ENCODE measurements around the gene SETMAR. TPM values are rescaled to one million over a fixed set of nuclear protein-coding genes. Genes with fewer than 3 reads are reported as not detected.

The SETMAR gene
- total RNA-seq, 1 donor from 2014 or later: 11.9 TPM

DNA sequence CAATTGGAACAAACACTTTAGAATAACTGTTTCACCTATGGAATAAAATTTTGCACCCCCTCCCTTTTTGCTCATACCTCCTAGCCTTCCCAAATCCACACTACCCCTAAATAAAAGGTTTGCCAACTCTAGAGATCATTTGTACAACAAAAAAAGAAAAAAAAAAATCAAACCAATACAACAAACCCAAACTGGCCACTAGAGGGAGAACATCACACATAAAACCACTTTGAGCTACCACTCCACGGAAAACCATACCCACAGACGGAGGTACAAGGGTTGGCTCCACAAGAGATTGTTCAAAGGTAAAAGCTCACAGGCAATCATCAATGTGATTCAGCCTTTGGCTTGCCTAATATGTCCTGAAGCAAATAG, 47.6 kb downstream of the SETMAR start:
- intact Hi-C loops (cut with micrococcal nuclease): loop anchor here (1.0 to 5.0 kb wide), 8 partner anchors 57 to 772 kb away; partner anchors contain the start of genes ARL8B and ITPR1

DNA sequence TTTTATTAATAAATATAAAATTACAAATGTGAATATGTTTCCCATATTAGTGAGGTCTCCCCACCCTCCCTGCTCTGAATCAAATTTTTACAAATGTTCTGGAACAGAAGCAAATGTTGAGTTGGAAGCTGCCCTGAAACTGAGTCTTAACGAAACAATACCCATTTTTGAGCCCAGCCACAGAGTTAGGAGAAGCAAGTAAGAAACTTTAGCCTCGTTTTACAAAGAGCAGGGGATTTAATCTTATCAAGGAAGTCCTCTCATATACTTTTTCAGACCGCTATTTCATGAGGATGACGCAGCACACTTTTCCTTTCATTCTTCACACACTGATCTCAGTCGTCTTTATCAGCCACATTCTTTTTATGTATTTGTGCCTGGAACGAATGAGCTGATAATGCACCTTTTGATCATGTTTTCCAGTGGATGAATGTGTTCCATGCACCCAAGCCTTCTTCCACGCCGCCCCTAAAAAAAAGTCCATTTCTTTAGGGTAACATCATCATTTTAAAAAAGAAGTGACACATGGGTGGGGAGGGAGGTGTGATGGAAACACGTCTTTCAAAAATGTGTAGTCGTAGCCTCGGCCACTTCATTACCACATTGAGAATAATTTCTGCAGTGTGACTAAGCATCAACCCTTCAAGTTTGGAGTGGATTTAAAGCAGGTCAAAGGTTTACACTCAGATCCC, 48.1 kb downstream of the SETMAR start:
- intact Hi-C loops (cut with micrococcal nuclease): loop anchor here (1.0 to 5.0 kb wide), 8 partner anchors 56 to 771 kb away; partner anchors contain the start of genes ARL8B and ITPR1

DNA sequence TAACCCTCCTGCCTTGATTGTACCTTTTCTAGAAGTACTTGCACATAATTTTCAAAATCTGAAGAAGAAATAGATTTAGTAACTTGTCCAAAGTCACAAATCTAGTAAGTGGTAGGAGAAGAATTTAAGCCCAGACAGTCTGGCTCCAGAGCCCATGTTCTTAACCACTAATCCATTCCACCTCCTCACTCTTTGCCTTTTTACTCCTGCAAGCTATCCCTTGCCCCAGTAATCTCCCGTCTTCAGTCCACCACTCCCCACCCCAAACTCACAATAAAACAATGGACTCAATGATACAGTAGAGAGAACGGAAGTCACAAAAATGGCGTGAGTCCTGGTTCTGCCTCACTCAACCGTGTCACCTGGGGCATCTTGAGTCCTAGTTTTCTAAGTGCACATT, 48.7 kb downstream of the SETMAR start:
- intact Hi-C loops (cut with micrococcal nuclease): loop anchor here (1.0 to 5.0 kb wide), 8 partner anchors 55 to 770 kb away; partner anchors contain the start of genes ARL8B and ITPR1

DNA sequence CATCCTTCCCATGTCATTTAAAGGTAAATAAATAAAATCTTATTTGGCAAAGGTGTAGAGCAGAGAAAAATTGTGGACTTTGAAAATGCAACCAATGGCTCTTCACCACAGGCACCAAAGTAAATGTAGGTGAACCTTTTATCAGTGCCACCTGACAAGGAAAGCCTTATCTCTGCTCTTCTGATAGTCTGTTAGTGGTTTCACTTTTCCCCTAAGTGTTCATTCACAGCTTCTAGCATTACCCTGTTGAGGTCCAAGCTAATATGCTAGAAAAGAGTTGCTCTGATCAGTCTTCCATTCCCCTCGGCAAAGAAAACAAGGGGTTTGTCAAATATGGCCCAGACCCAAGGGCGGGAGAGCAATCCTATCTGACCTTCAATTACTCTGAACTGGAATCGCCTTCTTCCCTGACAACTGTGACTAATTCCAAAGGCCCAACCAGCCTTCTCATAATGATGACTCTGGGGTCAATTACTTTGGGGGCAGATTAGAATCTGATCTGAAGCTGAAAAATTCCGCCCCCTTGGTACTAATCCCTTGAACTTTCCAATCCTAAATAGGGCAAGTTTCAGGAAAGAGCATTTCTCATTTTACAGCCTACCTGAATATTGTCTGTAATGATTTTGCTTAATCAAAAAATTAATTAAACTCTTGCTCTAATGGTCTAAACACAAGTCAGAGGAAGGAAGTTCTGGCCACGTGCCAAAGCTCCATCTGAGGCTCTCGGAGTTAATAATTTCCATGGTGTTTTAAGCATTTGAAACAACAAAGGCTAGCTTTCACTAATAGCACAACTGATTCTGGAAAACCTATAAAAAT, 52.4 kb downstream of the SETMAR start:
- intact Hi-C loops (cut with micrococcal nuclease): no loop called here

DNA sequence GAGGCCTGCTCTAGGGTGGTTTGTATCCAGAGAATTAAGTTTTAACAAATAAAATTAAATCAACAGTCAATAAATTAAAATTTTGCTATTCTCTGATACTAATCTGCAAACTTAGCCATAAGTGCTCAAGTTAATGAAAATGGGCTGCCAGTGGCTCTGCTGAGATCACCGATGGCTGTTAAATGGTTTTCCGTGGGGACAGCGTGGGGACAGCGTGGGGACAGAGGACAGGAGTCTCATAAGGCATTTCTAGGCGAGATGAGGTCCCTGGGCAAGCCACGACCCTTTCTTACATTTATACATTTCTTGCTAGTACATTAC, 53.0 kb downstream of the SETMAR start:
- intact Hi-C loops (cut with micrococcal nuclease): no loop called here

DNA sequence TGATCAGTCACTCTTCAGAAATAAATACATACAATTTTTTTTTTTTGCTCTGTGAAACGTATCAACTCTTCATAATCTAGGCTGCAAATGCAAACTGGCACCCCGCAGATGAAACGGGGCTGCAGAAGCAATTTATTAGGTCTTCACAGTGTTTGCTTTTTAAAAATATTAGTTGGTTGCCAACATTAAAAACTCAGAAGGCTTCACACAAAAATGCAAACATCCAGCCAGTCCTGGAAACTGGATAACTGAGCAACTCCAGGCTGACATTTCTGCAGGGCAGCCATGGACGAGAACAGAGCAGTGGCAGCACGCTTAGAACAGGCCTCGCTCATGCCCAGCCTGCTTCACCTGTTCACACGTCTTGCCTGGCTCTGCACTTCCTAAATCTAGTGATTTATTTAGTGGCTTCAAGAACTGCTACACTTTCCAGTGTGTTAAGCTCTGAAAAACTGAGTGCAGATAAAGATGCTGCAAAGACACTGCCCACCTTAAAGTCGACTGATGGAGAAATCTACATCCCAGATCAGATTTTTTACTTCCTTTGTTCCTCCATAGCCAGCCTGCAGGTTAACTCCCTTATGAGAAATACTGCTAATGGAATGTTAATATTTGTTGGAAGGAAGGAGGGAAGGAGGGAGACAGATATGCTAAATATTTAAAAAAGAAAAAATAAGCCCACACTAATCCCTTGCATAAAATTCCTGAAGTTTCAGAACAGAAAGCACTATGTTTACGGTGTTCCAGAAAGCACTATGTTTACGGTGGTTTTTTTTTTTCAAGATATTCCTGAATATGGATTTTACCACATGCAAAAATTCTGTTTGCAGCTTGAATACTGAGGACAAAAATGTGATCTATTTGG, 53.6 kb downstream of the SETMAR start:
- intact Hi-C loops (cut with micrococcal nuclease): no loop called here

DNA sequence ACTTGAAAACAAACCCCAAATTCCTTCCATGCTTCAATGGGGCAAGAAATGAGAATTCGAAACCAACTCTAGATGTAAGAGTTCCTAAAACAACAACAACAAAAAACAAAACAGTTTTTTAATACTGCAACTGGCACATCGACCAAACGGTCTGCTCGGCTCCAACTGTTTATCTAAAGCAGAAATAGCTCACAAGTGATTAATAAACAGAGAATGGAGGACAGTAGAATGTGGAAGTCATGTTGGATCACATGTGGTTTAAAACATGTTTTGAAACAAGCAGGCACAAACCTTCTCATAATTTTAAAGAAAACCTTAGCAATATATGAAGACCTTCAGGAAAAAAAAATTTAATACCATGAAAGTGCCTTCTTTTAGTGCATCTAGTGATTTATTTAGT, 55.1 kb downstream of the SETMAR start:
- intact Hi-C loops (cut with micrococcal nuclease): no loop called here

DNA sequence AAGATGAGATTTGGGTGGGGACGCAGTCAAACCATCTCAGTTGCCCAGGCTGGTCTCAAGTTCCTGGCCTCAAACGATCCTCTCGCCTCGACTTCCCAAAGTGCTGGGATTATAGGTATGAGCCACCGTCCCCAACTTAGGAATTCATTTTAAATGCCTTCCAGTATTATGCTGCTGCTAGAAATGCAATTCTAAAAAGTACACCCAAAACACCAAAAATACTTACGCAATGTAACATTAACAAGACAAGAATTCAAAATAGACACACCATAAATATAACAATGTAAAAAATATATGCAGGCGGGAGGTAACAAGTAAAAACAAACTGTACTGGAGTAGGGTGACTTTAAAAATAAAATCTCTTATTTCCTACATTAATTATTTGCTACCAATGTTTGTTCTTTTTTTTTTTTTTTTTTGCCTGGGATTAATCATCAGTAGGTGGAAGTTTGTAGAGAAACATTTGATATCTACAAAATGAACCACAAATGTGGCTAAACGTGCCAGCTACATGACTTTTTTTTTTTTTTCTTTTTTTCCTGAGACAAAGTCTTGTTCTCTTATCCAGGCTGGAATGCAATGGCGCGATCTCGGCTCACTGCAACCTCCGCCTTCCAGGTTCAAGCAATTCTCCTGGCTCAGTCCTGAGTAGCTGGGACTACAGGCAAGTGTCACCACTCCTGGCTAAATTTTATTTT, 56.8 kb downstream of the SETMAR start:
- intact Hi-C loops (cut with micrococcal nuclease): no loop called here

DNA sequence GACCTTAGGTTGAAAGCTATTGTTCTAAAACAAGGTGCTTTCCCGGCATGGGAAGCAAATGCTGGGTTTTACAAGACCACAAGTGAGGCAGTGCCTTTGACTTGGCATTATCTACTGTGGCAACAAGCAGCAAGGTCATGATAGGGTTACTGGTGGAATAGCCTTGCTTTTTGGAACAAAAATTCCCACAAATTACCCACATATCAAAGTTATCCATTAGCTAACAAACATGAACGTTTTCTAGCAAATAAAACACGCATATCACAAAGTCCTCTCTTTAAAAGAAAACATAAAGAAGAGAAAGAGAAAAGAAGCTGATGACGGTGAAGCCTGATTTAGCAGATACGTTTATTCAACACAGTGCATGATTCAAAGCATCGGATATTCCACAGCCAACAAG, 57.6 kb downstream of the SETMAR start:
- intact Hi-C loops (cut with micrococcal nuclease): no loop called here

DNA sequence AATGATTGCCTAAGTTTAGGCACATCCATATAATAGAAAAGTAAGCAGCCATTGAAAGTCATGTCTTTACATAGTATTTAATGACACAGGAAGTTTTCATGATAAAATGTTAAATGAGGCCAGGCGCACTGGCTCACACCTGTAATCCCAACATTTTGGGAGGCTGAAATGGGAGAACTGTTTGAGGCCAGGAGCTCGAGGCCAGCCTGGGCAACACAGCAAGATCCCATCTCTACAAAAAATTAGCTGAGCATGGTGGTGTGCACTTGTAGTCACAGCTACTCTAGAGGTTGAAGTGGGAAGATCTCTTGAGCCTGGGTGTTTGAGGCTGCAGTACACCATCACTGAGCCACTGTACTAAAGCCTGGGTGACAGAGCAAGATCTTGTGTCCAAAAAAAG, 59.4 kb downstream of the SETMAR start:
- intact Hi-C loops (cut with micrococcal nuclease): no loop called here

Other genes with a start within 250 kb of the SETMAR start
- gene SUMF1, start 163.9 kb downstream of the SETMAR start, total RNA-seq: 7.1 and 7.3 TPM in 2 replicates
- gene ITPR1, start 190.0 kb downstream of the SETMAR start, total RNA-seq: 40.4 and 42.6 TPM in 2 replicates